PC-3 (cell line): ENCODE data around the gene NKX1-1.

ENCODE experiments used
- EZH2 ChIP-seq: fragments of 300-600 bp; sonication (generic); IDR thresholded peaks from one replicate; pipeline ENCODE4 v1.6.1; 2017; ENCODE audit warnings: antibody characterized with exemption, mild to moderate bottlenecking, low read length; ENCODE audit not compliant: unreplicated experiment
- TF ChIP-seq, protein P1 (sequence below): fragments of 300-600 bp; sonication (generic); conservative IDR thresholded peaks from 2 replicates; pipeline ENCODE4 v1.5.1; 2017; ENCODE audit warnings: antibody characterized with exemption, low read depth, mild to moderate bottlenecking, low read length

DNA sequence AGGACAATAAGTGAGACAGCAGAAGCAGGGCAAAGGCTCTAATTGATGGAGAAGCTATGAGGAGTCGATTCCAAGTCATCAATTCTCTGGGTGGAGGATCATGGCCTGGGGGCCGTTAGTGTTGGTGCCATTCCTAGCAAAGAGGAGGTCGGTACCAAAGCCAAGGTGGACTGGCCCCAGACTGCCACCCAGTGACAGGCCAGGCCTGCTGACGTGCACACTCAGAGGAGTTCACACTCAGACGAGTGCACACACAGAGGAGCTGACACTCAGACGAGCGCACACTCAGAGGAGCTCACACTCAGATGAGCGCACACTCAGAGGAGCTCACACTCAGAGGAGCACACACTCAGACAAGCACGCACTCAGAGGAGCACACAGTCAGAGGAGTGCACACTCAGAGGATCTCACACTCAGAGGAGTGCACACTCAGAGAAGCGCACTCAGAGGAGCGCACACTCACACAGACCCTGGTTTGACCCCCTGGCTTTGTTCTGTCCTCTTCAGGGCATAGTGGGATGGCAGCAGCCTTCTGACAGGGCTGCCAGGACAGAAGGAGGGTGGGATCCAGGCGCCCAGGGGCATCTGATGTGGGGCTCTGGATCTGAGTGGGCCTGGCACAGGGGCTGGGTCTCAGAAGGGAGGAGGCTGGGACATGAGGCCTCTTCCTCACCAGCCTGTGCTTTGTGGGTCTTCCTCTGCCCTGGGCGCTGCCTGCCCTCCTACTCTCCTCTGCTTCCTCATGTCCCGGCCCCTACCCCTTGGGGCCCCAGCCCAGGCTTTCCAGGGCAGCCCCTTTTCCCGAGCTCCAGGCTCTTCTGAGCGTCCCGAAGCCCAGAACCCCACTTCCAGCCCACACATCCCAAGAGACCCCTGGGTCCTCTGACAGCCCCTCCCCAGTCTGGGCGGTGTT lies 41.7 kb upstream of the NKX1-1 start:
- TF ChIP-seq, protein P1, sequence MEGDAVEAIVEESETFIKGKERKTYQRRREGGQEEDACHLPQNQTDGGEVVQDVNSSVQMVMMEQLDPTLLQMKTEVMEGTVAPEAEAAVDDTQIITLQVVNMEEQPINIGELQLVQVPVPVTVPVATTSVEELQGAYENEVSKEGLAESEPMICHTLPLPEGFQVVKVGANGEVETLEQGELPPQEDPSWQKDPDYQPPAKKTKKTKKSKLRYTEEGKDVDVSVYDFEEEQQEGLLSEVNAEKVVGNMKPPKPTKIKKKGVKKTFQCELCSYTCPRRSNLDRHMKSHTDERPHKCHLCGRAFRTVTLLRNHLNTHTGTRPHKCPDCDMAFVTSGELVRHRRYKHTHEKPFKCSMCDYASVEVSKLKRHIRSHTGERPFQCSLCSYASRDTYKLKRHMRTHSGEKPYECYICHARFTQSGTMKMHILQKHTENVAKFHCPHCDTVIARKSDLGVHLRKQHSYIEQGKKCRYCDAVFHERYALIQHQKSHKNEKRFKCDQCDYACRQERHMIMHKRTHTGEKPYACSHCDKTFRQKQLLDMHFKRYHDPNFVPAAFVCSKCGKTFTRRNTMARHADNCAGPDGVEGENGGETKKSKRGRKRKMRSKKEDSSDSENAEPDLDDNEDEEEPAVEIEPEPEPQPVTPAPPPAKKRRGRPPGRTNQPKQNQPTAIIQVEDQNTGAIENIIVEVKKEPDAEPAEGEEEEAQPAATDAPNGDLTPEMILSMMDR, result no peak
- TF ChIP-seq EZH2, result no peak
